Measurements from ENCODE around the gene ZBTB18.
A peak's percentile ranks its signal among the peaks of the same experiment; 100 is the strongest.
"Not testable (repeated sequence)": the region's sequence is repeated elsewhere in the genome, so short reads cannot be mapped to it uniquely, and the experiment has no call there.

Gene ZBTB18

DNA sequence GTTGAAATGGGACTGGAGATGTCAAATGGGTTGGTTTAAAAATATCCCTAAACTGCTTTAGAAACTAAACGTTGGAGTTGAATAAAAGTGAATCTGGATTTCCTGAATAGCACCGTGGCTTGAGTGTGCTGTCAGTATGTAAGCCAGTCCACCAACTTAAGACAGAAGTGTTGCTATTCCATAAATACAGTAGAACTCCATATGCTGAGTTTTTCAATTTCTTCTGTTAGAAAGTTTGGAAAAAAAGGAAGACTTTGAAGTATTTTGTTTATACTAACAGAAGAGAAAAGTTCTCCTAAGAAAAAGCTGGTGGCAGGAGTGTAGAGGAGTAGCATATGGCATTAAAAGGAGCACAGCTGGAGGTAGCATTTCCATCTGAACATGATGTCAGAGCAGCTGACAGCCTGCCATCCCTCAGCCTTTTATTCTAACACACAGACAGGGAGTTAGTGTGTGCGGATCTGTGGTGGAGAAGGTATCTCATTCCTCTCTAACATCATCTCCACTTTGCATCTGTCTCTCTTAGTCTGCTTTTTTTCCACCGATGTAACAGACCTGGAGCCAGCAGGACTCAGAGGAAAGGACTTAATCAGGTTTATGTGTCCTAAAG, at the start of gene ZBTB18:
Gene ZBTB18, plus strand, starts transcription at position 449 of the 610 bp plus-strand sequence. Its CDS starts 149 bp downstream, at position 598.
- no peak for DNase-seq

DNA sequence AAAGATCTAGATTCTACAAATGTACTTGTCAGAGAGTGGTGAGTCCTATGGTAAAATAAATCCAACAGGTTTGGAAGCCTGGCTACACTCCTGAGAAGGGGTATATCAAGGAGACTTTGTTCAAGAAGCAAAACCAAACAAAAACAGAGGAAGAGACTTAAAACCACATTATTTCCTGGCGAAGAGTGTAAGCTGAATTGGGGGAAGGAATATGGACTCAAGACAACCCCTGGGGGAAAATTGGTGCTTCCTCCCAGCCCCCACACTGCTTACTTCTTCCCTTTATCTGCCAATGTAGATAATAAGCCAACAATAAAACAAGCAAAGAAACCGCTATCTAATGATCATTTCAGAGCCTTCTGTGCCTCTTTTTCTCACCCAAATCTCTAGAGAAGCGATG, 48.4 kb upstream of the ZBTB18 start:
- DNase-seq: no peak

DNA sequence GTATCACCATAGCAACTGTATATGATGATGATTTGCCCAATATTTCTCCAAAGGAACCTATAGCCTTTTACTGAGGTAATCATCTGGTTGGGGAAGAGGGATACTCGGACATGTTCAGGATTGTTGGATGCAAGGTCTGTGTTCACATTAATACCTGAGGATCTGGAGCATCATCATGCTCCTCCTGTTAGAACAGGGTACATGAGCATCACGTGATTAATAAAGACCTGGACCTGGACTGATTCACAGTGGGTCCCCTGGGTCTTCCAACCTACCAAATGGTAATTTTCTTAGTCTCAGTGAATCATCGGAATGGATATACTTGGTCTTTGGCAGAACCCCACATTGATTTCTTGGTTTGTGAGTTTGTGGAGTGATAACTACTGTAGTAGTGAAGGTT, 45.6 kb upstream of the ZBTB18 start:
- DNase-seq: no peak

DNA sequence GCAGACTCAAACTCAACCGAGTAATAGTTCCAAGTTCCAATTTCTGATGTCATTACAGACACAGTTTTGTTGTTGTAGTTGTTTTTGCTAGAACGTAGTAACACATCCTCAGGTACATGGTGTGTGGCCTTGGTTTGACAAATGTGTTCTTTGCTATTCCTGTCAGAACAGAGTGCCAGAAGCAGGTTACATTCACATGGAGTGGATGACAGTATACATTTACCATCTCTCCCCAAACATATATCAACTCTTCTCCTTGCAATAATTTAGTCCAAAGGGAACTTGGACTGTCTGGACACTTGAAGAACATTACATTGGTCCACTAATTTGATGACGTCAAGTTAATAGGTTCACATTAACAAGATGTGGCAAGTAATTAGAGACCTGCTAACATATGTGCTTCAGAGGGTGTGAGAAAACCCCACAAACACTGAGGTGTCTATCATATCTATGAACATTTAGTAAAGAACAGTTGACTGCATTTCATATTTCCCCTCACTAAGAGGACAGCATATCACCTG, 44.6 kb upstream of the ZBTB18 start:
- no peak for DNase-seq

DNA sequence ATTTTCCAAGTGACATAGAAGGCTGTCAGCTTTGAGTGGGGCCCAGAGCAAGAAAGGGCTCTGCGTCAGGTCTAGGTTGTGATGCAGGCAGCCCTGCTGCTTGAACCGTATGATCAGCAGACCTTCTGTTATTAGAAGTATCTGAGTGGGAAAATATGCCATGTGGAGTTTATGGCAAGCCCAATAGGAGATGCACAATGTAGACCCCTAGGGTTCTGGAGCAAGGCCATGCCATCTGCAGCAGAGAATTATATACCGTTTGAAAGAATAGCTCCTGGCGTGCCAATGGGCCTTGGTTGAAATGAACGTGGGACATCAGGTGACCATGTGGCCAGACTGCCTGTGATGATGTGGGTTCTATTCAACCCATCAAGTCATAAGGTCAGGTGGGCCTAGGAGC, 44.1 kb upstream of the ZBTB18 start:
- no peak for DNase-seq

DNA sequence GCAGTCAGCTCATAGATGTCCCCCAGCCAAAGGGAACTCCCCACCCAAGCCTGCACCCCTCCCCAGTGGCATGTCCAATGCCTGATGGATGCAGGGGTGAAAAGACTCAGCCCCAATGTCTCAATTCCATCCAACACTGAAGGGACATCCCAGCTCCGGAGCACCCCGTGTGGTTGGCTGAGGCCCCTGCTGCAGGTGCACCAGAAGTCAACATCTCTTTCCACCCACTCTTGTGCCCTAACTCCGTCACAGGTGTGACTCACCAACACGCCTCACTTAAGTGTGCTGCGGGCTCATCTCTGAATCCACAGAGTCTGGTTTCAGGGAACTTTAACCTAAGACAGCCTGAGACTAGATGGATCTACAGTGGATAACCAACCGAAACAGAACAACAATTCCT, 40.9 kb upstream of the ZBTB18 start:
- DNase-seq: peak; percentile 36

DNA sequence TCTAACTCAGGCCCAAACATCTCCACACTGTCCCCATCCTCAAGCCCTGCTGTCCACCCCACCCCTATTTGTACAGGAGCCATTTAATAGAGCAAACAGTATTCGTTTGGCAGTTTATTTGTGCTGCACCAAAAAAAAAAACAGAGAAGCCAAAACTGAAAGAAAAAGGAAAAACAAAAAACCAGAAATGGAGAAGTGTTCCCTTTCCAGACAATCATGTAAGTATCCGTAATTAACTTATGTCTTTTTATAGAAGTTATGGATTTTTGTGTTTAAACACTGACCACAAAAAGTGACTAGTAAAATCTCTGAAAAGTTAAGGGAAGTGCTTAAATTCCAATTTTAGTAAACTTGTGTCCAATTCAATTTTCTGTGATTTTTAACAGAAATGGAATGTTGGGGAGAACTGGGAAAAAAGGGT, 40.4 kb upstream of the ZBTB18 start:
- no peak for DNase-seq

DNA sequence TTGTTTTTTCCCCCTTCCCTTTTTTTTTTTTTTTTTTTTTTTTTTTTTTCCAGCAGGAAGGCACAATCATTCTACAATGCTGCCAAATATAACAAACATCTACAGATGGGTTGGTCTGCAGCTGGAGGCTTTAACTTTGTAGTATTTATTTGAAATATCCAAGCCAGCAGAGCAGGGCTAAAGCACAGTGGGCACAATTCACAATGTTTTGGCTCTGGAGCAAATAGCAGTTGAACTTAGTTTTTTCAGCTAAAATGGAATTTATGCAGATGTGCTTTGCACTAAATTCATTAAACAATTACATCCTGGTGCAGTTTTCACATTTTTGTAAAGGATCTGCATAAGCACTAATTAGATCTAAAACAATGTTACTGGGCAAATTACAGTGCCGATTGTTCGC, 39.8 kb upstream of the ZBTB18 start:
- DNase-seq: no peak

DNA sequence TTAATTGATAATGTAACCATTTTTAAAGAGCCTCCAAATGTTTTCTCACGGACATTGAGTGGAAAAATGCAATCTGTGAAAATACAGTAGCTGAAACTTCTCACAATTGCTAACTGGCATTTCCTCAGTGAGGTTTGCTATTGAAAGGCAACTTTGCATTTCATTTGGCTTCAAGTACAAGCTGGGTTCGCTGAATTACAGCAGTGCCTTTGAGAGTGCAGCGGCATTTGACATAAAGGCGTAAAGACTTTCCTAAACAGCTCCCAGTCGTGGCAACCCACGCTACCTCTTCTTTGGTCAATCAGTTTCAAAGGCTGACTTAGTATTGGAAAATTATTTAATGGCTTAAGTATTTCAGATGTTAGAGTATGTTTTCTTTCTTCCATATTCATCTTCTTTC, 39.3 kb upstream of the ZBTB18 start:
- DNase-seq: no peak

DNA sequence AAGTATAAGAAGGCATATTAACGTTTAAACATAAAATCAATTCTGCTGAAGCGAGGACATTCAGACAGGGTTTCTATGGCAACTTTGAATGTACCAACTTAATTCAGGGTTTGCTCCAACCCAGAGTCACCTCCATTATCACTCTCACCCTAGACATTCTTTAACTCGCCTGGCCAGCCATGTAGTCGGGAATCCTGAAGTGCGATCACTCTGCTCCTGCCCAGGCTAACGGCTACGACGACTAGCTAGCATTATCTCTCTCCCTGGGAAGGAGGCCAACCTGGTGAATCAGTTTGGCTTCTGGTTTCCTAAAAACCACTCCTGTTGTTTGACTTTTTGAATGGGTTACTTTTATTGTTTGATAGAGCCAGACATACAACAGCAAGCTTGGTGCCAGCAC, 38.9 kb upstream of the ZBTB18 start:
- DNase-seq: no peak

DNA sequence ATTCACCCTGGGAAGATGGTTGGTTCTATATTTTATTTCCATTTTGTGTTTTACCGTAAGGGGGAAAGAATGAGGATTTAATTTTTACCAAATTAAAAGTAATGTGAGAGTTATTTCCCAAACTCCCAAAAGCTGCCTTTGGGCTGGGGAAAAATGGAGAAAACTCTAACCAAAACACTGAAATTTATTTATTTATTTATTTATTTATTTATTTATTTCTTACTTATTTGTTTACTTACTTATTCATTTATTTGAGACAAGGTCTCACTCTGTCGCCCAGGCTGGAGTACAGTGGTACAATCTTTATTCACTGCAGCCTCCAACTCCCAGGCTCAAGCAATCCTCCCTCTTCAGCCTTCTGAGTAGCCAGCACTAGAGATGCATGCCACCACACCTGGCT, 38.0 kb upstream of the ZBTB18 start:
- DNase-seq: no peak

DNA sequence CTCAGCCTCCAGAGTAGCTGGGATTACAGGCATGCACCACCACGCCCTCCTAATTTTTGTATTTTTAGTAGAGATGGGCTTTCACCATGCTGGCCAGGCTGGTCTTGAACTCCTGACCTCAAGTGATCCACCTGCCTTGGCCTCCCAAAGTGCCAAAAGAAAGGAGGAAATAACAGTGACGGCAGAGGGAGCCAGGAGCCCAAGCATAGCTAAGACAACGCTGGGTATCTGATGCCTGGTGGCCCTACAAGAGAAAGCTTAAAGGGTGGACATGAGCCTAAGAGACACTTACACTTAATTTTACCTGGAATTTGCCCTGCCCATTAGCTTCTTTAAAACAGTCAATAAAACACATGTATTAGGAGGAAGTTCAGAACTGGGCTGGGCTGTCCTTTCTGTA, 36.2 kb upstream of the ZBTB18 start:
- DNase-seq: not testable (repeated sequence)

DNA sequence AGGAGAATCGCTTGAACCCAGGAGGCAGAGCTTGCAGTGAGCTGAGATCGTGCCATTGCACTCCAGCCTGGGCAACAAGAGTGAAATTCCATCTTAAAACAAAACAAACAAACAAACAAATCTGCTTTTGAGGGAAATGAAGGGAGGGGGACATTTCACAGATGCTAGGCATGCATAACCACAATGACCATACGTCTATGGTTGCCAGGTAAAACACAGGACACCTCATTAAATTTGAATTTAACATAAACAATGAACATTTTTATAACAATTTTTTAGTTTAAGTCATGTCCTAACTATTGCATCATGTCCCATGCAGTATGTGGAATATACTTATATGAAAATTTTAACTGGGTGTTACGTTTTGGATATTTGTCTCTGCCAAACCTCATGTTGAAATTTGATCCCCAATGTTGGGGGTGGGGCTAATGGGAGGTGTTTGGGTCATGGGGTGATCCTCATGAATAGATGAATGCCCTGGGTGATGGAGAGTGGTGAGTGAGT, 31.0 kb upstream of the ZBTB18 start:
- DNase-seq: no peak

DNA sequence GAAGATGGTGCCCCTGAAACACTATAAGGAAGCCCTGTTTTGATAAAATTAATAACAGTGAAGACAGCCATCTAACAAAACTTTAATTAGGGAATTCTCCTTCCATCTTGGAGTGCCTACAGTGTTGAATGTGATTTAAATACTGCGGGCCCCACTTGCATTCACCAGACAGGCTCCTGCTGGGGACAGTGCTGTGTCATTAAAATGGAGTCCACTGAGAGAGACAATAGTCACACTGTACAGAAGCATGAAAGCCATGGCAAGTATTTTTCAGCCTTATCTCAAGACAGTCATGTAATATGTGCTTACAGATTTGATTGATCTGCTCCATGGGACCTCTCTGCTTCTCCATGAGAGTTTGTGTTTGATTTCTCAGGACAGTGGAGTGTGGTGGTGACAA, 29.7 kb upstream of the ZBTB18 start:
- DNase-seq: no peak

DNA sequence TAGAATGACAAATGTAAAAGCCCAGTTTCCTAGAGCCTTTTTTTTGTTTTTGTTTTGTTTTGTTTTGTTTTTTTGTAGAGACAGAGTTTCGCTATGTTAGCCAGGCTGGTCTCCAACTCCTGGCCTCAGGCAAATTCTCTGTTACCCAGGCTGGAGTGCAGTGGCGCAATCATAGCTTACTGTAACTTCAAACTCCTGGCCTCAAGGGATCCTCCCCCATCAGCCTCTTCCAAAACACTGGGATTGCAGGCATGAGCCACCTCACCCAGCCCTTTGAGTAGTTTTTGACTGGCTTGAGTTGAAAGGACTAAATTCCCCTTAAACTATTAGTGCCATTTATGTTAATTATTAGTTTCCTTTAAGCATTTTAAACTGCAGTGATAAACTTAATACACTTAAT, 28.8 kb upstream of the ZBTB18 start:
- no peak for DNase-seq

DNA sequence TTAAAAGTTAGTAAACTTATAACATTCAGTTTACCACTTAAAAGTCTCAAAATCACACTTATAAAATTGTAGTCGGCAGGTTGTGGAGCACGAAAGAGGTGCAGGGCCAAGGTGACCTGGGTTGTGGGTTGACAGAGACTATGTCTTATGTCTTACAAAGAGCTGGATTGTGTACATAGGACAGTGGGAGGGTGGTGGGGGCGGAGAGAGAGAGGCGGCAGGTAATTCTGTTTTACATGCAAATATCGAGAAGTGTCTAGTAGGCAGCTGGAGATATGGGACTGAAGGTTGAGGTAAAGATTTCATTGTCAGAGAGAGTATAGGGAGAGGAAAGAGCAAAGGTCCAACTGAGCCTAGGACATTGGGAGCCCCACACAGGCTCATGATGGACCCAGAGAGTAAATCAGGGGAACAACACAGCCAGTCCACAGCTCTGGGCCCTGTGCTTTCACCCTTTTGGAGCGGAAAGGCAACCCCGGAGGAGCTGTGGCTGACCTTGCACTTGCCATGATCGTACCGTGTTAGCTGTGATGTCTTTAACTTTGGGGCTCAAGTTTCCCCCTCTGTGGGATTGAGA, 28.1 kb upstream of the ZBTB18 start:
- no peak for DNase-seq

DNA sequence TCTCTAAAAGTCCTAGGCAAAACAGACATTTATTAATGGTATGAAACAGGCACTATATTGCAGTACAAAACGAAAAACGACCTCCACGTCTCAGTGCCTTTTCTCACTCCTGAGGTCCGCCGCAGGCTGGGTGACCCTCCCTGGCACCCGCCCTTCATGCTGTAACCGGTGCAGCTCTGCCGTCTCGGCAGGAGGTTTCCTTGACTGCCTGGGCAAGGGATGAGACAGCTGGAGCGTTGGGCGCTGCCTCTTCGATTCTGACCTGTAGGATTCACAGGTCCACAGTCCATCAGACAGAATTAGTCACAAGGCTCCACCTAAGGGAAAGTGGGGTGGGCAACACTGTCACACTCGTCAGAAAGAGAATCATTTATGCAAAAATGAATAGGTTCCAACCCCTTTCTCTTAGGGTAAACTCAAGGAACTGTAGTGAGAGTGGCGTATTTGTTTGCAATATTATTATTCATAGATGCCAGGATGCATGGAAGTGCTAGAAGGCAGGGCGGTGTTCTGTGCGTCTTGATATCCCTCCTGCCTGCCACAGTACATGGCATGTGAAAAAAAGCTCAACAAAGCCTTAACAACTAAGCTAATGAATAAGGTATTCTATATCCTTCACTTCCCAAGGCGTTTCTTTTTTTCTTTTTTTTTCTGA, 23.5 kb upstream of the ZBTB18 start:
- DNase-seq: no peak

DNA sequence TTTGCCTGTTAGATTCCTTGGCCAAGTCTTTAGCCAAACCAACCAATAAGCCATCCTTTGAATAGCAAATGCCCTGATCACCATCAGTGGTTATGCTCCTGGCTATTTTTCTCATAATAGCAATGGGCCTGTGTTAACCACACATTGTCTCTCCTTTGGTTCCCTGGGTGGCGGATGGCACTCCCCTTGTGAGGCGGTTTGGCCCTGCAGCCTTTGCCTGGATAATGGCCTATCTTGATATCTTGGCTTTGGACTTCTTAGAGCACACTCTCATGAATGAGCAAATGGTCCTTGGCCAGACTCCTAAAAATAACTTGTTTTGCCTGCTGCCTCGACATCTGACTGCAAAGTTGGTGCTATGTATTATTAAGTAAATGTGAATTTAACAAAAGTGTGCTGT, 22.4 kb upstream of the ZBTB18 start:
- no peak for DNase-seq

DNA sequence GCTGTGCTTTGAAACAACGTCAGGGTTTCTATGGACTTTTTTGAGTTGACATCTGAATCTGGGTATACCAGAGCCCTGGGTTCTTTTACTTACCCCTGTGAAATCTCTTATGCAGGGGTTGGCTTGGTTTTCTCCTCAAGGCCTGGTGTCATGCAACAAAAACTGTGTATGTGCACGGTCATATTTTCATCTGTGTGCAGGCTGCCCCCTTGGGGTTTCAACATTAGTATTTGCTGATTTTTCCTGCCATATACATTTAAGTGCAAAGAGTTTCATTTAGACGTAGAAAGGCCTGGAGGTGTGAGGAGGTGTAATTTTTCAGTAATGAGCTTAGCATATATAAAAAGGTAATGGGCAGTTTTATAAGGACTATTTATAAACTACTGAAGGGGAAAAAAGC, 22.0 kb upstream of the ZBTB18 start:
- DNase-seq: no peak

DNA sequence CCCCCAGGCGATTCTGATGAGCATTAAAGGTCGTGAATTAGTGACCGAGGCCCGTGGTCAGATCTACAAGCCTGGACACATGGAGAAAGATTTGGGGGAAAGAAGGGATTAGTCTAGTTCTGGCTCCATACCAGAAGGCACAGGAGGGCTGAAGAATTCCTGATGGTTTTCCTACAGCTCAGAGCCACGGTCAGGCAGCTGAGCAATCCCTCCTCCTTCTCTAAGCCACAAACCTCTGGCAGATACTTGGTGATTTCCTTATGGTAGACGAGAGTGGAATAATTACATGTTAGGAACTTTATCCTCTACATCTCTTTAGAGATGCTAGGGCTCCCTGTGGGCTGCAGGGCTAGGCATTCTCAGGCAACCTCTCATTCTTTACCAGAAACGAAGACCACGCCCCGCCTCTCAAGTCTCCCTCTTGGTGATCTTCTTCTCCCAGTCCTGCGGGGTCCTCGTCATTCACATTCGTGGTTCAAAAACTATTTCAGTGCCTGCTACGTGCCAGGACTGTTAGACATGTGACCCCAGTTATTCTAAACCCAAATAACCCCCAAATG, 20.5 kb upstream of the ZBTB18 start:
- DNase-seq: no peak

DNA sequence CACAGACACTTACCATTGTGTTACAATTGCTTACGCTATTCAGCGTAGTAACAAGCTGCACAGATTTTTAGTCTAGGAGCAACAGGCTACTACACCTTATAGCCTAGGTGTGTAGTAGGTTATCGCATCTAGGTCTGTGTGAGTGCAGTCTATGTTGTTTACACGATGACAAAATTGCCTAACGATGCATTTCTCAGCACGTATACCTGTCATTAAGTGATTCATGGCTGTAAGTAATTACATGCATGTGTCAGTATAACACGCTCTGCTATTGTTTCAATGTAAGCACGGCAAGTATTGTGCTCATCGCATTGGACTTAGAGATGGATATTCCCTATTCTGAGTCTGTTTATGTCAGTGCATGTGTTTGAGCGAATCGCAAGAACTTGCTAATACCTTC, 15.7 kb upstream of the ZBTB18 start:
- no peak for DNase-seq

DNA sequence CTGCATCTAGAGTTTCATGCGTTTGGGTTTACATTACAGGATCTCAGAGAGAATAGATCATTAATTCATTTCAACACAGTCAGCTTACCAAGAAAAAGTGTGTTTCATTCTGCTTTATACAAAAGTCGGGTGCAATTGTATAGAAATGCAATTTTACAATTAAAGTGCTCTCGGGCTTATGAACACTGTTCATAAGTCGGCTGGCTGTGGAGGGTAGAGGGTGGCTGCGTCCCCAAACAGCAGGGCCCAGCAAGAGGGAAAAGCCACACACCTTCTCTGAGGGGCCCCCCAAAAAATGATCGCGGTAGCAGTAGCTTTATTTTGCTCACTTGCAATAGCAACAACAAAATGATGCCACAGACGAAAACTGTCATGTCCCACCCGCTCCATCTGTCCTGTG, 13.8 kb upstream of the ZBTB18 start:
- DNase-seq: no peak

DNA sequence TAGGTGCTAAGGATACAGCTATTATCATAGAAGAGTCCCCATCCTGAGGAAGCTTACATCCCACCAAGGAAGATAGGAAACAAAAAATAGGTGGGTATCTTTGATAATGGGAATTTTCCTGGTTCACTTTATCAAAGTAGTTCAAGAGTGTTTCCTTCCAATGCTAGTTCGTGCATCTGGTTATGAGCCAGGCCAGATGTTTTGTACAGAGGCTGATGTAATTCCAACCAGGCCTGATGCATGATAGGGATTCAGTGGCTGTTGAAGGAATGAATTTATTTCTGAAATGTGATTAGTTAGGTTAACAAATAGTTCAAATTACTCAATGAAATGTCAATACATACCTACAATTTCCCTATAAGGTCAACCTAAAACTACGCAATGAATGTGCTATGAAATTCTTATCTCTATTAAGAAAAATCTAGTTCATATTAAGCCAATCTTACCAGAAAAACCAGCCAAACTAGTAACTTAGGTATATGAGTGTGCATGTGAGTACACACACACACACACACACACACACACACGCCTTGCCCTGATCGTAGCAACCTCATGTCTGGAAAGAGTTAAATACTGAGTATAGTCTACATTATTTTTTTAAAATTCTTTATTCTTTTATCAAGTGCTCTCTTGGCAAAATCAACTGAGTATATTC, 9.5 kb upstream of the ZBTB18 start:
- no peak for DNase-seq
